ENCODE data around the gene AGFG1. TPM values are rescaled to one million over a fixed set of nuclear protein-coding genes. Genes with fewer than 3 reads are reported as not detected.

Gene AGFG1
- total RNA-seq, 1 donor from 2014 or later: 84.1 TPM

- Histone ChIP-seq H3K4me3 (ENCODE audit: insufficient read depth, low read depth, low read length) (no peak overlapping the region), H3K36me3 (ENCODE audit: insufficient read depth, low read length) (no peaks in the 10 kb centered on the region), H4K20me1 (ENCODE audit: insufficient read depth, low read length) (no peaks in the 10 kb centered on the region), H3K79me2 (ENCODE audit: insufficient read depth, low read length) (no peaks in the 10 kb centered on the region), H3K4me1 (ENCODE audit: insufficient read depth, low read length) (no peaks in the 10 kb centered on the region), H3K9me3 (ENCODE audit: insufficient read depth, low read depth, low read length) (no peaks in the 10 kb centered on the region), H2AFZ (ENCODE audit: low read depth, low read length) (no peak overlapping the region), H3K4me2 (ENCODE audit: low read length) (no peak overlapping the region), H3K27me3 (ENCODE audit: insufficient read depth, low read length) (peaks cover 3% of the 10 kb centered on the region), H3K27ac (ENCODE audit: low read depth, low read length) (no peak overlapping the region), H3K9ac (ENCODE audit: low read length) (no peak overlapping the region)
- Mint-ChIP-seq H3K27me3 (ENCODE audit: low read depth, unreplicated experiment) (peaks cover 3% of the 10 kb centered on the region), H3K27ac (ENCODE audit: unreplicated experiment) (no peak overlapping the region), H3K4me1 (ENCODE audit: low read depth, unreplicated experiment) (peaks cover under 1% of the 10 kb centered on the region), H3K4me3 (ENCODE audit: unreplicated experiment) (no peak overlapping the region), H3K36me3 (ENCODE audit: low read depth, unreplicated experiment) (no peaks in the 10 kb centered on the region), H3K9me3 (ENCODE audit: unreplicated experiment) (peaks cover 3% of the 10 kb centered on the region)
- no peak for FAIRE-seq
- DNase-seq (ENCODE audit: low read depth): no peak
- TF ChIP-seq CTCF (IDR thresholded peaks at IDR 0.05; ENCODE audit: insufficient read depth, low read depth, low read length): no peak
- TF ChIP-seq EZH2 (IDR thresholded peaks at IDR 0.05; ENCODE audit: insufficient read depth, low read length): no peak
These were observed 120.9 kb downstream of the AGFG1 start for GRCh38 chr2:227592694-227593387.

- H3K27ac Mint-ChIP-seq (ENCODE audit: unreplicated experiment): no peak overlapping the region
- no peaks in the 10 kb centered on the region for H3K36me3 ChIP-seq (ENCODE audit: insufficient read depth, low read length)
- no peaks in the 10 kb centered on the region for H3K36me3 Mint-ChIP-seq (ENCODE audit: low read depth, unreplicated experiment)
- no peak overlapping the region for H3K4me2 ChIP-seq (ENCODE audit: low read length)
- H3K4me3 ChIP-seq (ENCODE audit: insufficient read depth, low read depth, low read length): no peak overlapping the region
- H3K9me3 ChIP-seq (ENCODE audit: insufficient read depth, low read depth, low read length): no peaks in the 10 kb centered on the region
- TF ChIP-seq EZH2 (IDR thresholded peaks at IDR 0.05; ENCODE audit: insufficient read depth, low read length) (no peak), CTCF (IDR thresholded peaks at IDR 0.05; ENCODE audit: insufficient read depth, low read depth, low read length) (no peak)
- no peak overlapping the region for H3K9ac ChIP-seq (ENCODE audit: low read length)
- no peaks in the 10 kb centered on the region for H4K20me1 ChIP-seq (ENCODE audit: insufficient read depth, low read length)
- no peak overlapping the region for H3K27ac ChIP-seq (ENCODE audit: low read depth, low read length)
- peaks cover 3% of the 10 kb centered on the region for H3K9me3 Mint-ChIP-seq (ENCODE audit: unreplicated experiment)
- peaks cover 4% of the 10 kb centered on the region for H3K4me1 ChIP-seq (ENCODE audit: insufficient read depth, low read length)
- no peaks in the 10 kb centered on the region for H3K79me2 ChIP-seq (ENCODE audit: insufficient read depth, low read length)
- H3K27me3 Mint-ChIP-seq (ENCODE audit: low read depth, unreplicated experiment): peaks cover 3% of the 10 kb centered on the region
- H3K4me3 Mint-ChIP-seq (ENCODE audit: unreplicated experiment): no peak overlapping the region
- H3K27me3 ChIP-seq (ENCODE audit: insufficient read depth, low read length): peaks cover 3% of the 10 kb centered on the region
- FAIRE-seq: no peak
- peaks cover 7% of the 10 kb centered on the region for H3K4me1 Mint-ChIP-seq (ENCODE audit: low read depth, unreplicated experiment)
- DNase-seq (ENCODE audit: low read depth): no peak
- no peak overlapping the region for H2AFZ ChIP-seq (ENCODE audit: low read depth, low read length)
These were observed 123.8 kb downstream of the AGFG1 start for GRCh38 chr2:227595797-227596196.

- Mint-ChIP-seq H3K9me3 (ENCODE audit: unreplicated experiment) (peaks cover 3% of the 10 kb centered on the region), H3K36me3 (ENCODE audit: low read depth, unreplicated experiment) (no peaks in the 10 kb centered on the region), H3K4me1 (ENCODE audit: low read depth, unreplicated experiment) (peaks cover 7% of the 10 kb centered on the region), H3K4me3 (ENCODE audit: unreplicated experiment) (no peak overlapping the region), H3K27me3 (ENCODE audit: low read depth, unreplicated experiment) (peaks cover 3% of the 10 kb centered on the region), H3K27ac (ENCODE audit: unreplicated experiment) (no peak overlapping the region)
- H3K4me1 ChIP-seq (ENCODE audit: insufficient read depth, low read length): peaks cover 4% of the 10 kb centered on the region
- no peaks in the 10 kb centered on the region for H3K36me3 ChIP-seq (ENCODE audit: insufficient read depth, low read length)
- no peak overlapping the region for H3K9ac ChIP-seq (ENCODE audit: low read length)
- H3K4me3 ChIP-seq (ENCODE audit: insufficient read depth, low read depth, low read length): no peak overlapping the region
- no peak overlapping the region for H3K4me2 ChIP-seq (ENCODE audit: low read length)
- DNase-seq (ENCODE audit: low read depth): no peak
- H3K27ac ChIP-seq (ENCODE audit: low read depth, low read length): no peak overlapping the region
- no peak for FAIRE-seq
- TF ChIP-seq CTCF (IDR thresholded peaks at IDR 0.05; ENCODE audit: insufficient read depth, low read depth, low read length) (no peak), EZH2 (IDR thresholded peaks at IDR 0.05; ENCODE audit: insufficient read depth, low read length) (no peak)
- H3K79me2 ChIP-seq (ENCODE audit: insufficient read depth, low read length): no peaks in the 10 kb centered on the region
- H3K9me3 ChIP-seq (ENCODE audit: insufficient read depth, low read depth, low read length): no peaks in the 10 kb centered on the region
- H4K20me1 ChIP-seq (ENCODE audit: insufficient read depth, low read length): no peaks in the 10 kb centered on the region
- peaks cover 3% of the 10 kb centered on the region for H3K27me3 ChIP-seq (ENCODE audit: insufficient read depth, low read length)
- H2AFZ ChIP-seq (ENCODE audit: low read depth, low read length): no peak overlapping the region
These were observed 125.1 kb downstream of the AGFG1 start for GRCh38 chr2:227597036-227597435.

Data from astrocyte (in vitro differentiated cells and primary cell).